Stimulated activated CD4-positive, alpha-beta T cell treated with anti-CD3 and anti-CD28 coated beads, Interleukin-4, amount 100 ng/mL, for 24 hours (primary cell): ENCODE data around the gene TRIM9.

ENCODE experiments used
- DNase-seq: peaks from one replicate; pipeline ENCODE4 v3.0.0-alpha.2; 2020

The TRIM9 gene

DNA sequence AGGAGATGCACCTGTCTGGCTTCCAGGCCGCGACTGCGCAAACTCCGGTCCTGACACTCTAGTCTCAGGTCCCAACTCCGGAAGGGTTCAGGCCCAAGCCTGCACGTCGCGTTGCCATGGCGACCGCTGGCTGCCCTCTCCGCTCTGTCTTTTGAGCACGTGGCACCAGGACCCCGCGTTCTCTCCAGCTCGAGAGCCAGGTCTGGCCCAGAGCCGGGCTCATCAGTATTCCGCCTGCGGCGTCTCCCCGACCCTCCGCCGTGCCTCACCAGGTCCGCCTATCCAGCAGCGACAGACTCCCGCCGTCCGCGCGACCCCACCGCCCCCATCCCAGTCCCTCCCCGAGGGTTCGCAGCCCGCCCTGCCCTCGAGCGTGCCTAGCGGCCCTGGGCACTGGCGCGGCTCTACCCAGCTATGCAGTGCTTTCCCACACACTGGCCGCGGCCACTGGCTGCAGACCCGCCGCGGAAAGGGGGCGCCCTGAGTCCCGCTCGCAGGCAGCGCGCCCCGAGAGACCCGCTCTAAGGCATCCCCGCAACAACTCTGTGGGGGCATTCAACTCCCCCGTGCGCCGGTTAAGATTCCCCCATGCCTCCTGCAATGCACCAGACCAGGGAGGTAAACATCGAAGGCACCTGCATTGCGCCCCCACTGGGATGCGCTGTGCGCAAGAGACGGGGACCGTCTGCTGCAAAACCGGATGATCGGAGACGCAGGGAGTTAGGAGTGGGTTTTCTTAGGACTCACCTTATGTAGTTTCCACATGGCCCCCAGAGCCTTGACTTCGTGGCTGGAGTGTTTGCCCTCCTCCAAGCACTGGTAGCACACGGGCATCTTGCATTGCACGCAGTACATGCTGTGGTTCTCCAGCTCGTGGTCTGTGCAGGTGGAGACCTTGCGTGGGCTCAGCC lies 1.3 kb downstream of the TRIM9 start:
- DNase-seq: peak; percentile 45

DNA sequence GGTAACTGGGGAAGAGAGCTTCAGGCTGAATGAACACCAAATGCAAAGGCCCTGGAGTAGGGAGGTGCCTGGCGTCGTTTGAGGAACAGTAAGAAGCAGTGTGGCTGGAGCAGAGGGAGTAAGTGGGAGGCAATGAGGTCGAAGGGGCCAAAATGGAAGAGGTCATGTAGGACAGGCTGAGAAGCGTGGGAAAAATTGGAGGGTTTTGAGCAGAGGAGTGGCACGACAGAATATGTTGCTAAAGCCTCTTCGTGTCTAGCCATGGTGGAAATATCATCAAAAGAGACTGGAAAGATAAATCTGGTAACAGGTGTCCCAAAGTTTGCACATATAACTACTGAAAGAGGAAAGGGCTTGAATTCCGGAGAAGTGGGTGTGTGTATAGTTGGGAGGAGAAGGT lies 1.9 kb downstream of the TRIM9 start:
- no peak for DNase-seq

DNA sequence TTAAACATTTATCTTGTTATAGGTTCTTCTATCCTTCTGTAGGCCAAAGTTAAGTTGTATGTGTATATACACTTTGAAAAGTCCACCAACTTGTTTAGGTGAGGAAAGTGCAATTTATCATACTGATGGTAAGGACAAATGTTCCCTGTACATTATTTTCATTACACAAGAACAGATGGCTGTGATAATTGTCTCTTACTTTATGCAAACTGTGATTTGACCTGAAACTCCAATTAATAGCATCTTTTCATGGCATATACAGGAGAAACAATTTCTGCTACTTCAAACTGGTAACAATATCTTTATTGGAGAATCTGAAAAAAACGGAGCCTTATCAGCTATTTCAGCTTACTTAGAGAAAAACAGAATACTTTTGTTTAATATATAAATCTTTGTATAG lies 5.6 kb downstream of the TRIM9 start:
- no peak for DNase-seq

GRCh38 chr14:51087031-51087441 lies 7.9 kb downstream of the TRIM9 start:
- DNase-seq: no peak

GRCh38 chr14:51086044-51086443 lies 8.9 kb downstream of the TRIM9 start:
- DNase-seq: no peak

- no peak for DNase-seq
Measured at GRCh38 chr14:51084962-51085361, 9.9 kb downstream of the TRIM9 start.

GRCh38 chr14:51084507-51084906 lies 10.4 kb downstream of the TRIM9 start:
- no peak for DNase-seq

- no peak for DNase-seq
Measured at GRCh38 chr14:51082349-51082748, 12.6 kb downstream of the TRIM9 start.

GRCh38 chr14:51081712-51082111 lies 13.2 kb downstream of the TRIM9 start:
- no peak for DNase-seq

GRCh38 chr14:51081209-51081608 lies 13.7 kb downstream of the TRIM9 start:
- DNase-seq: no peak

DNA sequence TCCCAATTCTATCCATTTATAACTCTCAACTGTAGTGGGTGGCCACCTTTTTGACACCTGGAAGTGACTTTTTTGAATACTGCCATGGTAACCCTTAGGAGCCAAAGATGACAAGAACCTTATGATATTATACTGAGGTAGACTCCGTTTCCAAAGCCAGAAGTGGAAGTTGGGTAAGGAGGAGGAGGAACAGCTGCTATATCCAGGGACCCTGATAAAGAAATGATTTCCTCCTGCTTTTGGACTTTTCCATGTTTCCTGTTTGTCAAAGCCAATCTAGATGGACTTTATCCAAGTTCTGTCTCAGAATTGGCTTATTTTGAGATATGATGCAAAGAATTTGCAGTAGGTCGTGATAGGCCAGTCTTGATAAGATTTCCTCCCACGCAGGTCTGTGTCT lies 14.3 kb downstream of the TRIM9 start:
- no peak for DNase-seq

- no peak for DNase-seq
Measured at GRCh38 chr14:51079489-51079888, 15.4 kb downstream of the TRIM9 start.

- no peak for DNase-seq
Measured at GRCh38 chr14:51079085-51079484, 15.8 kb downstream of the TRIM9 start.

DNA sequence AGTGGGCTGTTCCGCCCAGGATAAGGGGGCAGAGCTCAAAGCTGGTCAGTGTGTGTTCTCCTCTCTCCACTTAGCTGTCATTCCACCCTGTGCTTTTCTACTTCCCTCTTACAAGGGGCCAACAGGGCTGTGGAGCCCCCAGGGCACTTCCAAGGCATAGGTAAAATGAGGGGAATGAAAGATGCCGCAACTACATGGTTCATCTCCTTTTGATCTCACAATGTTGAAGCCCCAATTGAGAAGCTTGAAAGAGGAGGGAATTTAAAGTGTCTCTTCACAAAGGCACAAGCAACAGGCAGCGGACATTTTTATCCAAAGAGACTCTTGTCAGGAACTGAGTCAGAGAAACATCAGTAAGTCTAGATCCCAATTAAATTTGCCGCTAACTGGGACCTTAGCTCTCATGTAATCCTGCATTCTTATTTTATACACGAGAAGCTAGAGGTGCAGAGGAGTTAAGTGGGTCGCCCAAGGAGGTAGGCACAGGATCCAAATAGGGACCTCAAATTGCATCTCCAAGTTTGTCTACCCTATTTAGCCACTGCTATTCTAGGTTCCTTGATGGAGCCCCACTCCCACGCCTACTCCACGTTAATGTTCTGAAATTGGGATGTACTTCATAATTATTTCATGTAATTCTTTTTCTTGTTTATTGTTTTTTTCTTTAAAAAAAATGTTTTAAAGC lies 20.1 kb downstream of the TRIM9 start:
- no peak for DNase-seq

DNA sequence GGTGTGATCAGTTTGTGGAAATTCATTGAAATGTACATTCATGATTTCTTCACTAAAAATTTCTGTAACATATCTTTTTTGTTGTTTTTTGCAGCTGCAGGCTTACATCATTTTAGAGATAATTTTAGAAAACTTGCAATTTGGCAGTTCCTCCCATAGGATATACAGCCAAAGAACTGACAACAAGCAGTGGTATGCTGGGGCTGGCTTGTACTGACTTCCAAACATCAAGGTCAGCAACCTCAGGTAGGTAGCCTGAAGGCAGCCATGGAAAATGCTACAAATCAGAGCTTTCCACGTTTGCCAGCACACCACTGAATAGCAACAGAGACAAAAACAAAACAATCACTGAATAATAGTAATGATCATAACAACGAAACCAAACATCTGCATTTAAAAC lies 21.2 kb downstream of the TRIM9 start:
- no peak for DNase-seq

DNA sequence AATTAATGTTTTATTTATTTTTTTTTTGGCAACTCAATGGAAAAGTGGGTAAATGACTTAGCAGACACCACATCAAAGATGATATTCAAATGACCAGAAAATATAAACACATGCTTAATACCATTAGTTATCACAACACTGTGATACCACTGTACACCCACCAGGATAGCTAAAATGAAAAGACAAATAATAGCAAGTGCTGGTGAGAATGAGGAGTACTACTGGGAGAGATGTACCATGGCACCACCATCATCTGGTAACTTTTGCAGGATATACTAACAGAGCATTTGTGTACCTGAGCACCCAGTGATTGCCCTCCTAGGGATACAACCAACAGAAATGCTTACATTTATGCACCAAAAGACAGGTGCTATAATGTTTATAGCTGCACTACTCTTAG lies 21.9 kb downstream of the TRIM9 start:
- no peak for DNase-seq

DNA sequence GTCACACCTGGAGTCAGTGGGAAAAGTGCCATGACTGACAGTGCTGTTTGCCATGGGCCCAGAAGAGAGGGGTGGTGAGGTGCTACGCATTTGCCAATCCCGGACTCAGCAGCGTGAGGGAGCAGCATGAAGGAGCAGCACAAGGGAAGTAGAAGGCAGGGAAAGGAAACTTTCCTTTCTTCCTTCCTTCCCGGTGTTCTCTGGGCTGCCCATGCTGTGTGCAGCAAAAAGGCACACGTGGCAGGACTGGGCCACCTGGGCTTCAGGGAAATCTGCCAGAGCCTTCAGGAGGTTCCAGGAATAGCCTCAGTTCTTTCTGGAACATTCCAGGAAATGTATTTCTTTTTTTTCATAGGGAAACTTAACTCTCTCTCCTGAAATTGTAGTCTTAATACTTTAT lies 23.0 kb downstream of the TRIM9 start:
- DNase-seq: no peak

DNA sequence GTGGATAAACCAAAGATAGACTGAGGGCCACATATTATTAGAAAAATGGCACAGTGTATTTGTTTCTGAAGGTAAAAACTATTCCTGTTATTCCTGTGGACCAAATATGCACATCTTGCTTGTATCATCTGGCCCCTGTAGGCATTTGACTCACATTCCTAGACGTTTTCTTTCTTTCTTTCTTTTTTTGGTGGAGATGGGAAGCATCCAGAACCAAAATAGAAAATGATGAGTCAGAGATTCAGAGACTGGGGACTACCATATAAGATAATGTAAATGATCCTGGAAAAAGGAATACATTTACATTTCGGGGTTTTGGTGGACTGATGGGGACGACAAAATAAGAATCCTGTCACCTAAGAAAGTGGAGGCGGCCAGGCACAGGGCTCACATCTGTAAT lies 24.2 kb downstream of the TRIM9 start:
- DNase-seq: no peak

- DNase-seq: no peak
Measured at GRCh38 chr14:51069055-51069454, 25.9 kb downstream of the TRIM9 start.

DNA sequence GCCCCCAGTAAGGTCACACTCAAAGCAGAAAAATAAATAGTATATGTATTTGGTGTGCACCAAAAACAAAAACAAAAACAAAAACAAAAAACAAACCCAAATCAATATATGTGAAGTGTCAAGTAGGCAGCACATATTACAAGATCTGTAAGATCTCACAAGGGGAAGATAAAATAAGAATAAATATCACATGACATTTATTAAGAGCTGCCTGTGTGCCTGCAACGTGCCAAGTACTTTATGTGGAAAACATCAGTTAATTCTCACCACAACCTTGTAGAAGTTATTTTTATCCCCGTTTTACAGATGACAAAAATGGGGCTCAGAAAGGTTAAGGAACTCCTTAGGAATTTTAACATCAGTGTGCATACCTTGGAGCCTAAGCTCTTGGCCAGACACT lies 26.6 kb downstream of the TRIM9 start:
- DNase-seq: no peak

DNA sequence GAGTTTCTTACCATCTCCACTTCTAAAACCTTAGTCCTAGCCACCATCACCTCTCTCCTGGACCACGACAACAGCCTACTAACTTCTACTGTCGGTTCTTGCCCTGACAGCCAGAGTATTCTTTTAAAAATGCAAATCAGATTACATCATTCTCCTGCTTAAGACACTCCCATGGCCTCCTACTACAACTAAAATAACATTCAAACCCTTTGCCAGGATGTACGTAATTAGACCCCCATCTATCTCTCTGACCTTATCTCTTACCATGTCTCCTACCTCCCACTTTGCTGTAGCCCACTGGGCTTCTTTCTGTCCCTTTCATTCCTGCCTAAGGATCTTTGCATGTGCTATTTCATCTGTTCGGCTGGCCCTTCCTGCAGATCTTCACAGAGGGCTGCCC lies 27.6 kb downstream of the TRIM9 start:
- DNase-seq: no peak

DNA sequence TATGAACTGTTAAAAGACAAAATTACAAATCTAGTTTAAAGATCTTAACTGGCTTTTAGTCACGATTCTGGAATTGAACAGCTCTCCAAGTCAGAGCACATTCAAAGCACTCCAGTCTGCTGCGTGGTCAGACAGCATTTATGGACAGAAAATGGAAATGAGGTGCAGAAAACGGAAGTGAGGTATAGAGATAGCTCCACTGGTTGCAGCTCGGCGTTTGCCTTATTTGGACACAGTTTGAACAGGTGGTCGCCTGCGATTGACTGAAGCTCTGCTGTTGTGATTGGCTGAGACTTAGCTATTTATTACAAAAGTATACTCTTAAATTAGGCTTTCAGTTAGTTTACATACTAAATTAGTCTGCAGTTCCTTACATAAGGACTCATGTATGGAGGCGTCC lies 28.3 kb downstream of the TRIM9 start:
- DNase-seq: no peak

DNA sequence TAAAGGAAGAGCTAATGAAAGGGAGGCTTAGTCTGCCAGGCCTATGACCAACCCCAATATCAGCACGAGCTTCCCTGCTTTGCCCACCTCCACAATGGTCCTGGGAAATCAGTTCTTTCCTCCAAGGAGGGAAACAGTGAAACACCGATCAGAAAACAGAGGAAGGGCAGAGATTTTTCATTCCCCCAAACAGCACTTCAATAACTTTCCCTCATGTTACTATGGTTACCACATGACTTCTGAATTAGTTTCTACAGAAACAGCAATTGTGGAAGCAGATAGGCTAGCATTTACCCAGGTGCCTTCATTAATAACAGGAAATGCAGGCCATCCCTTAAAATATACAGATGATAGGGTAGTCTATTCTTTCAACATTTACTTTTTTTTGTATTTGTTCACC lies 35.9 kb downstream of the TRIM9 start:
- no peak for DNase-seq

DNA sequence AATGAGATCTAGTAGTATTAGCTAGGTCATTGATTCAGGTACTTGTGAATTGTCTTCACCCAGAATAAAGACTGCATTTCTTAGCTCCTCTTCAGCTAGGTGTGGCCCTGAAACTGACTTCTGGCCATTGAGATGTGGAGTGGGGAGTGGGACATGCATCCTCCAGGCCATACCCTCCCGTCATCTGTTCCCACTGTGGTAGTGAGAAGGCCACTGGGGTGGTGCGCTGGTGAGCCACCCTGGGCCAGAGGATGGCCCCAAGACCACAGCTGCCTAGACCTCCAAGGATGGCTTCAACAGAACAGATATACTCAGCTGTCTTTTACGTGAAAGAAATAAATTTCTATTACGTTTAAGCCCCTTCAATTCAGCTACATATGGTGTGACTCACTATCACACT lies 36.5 kb downstream of the TRIM9 start:
- no peak for DNase-seq

GRCh38 chr14:51056421-51056820 lies 38.5 kb downstream of the TRIM9 start:
- DNase-seq: no peak
